GM12878 (cell line): ENCODE measurements around the gene NKX2-2. TPM values are rescaled to one million over a fixed set of nuclear protein-coding genes. Genes with fewer than 3 reads are reported as not detected.

ENCODE experiments used
- polyA plus RNA-seq, 11 experiments: library from polyadenylated mRNA; depleted of rRNA in 4 of 11; unstranded in 6 of 11; stranded (reverse) in 5 of 11; fragments of >200 nt; fragmentation: Nextera tagmentation in 4 of 11; fragmentation: Illumina TruSeq in 1 of 11; extraction: Ambion mirVana in 4 of 11; extraction: Trizol in 1 of 11; gene quantifications; 1 replicate in 1 of 11; 2 replicates in 10 of 11; pipeline versions ENCODE4 v1.2.1 to v1.2.3, GENCODE V29; 2011 to 2016; ENCODE audit warnings: inconsistent platforms in 2 of 11, missing spikeins in 2 of 11, low read depth in 1 of 11
- total RNA-seq, 4 experiments: library from RNA; depleted of rRNA in 3 of 4; stranded (reverse); fragments of >200 nt in 3 of 4; fragmentation: Illumina TruSeq in 1 of 4; extraction: Trizol in 1 of 4; gene quantifications; 2 replicates each; pipeline versions ENCODE4 v1.2.1 to v1.2.3, GENCODE V29; 2013 to 2021

The NKX2-2 gene
- total and polyA plus RNA-seq, 10 of the 15 experiments (the other 5 are each of a cell fraction or from before 2014, with no cell fraction given) = not detected

Other genes with a start within 250 kb of the NKX2-2 start
- gene XRN2, start 210.7 kb downstream of the NKX2-2 start, total RNA-seq (2014; rRNA removed) = 70.1 and 78.4 TPM in 2 replicates
- gene XRN2, start 210.7 kb downstream of the NKX2-2 start, total RNA-seq (2014; rRNA removed; fragmentation: Illumina TruSeq; extraction: Trizol) = 93.8 and 95.6 TPM in 2 replicates
- gene XRN2, start 210.7 kb downstream of the NKX2-2 start, total RNA-seq (2021) = 67.1 and 70.1 TPM in 2 replicates
- 97.8 and 113 TPM in 2 replicates for gene XRN2, start 210.7 kb downstream of the NKX2-2 start, polyA plus RNA-seq (2011; rRNA removed)
- gene XRN2, start 210.7 kb downstream of the NKX2-2 start, polyA plus RNA-seq (2014; fragmentation: Illumina TruSeq; extraction: Trizol) = 91.0 and 107 TPM in 2 replicates
- gene XRN2, start 210.7 kb downstream of the NKX2-2 start, polyA plus RNA-seq (2014; fragmentation: Nextera tagmentation; extraction: Ambion mirVana) = 10 to 100 TPM; 59.7 to 69.6 TPM
- 59.1 and 63.7 TPM in 2 replicates for gene XRN2, start 210.7 kb downstream of the NKX2-2 start, polyA plus RNA-seq (2014; rRNA removed)
- 10 to 100 TPM; 81.1 to 83.3 TPM for gene XRN2, start 210.7 kb downstream of the NKX2-2 start, polyA plus RNA-seq (2016; fragmentation: Nextera tagmentation; extraction: Ambion mirVana)
- not detected in 2 replicates for gene NKX2-4, start 116.5 kb downstream of the NKX2-2 start, total RNA-seq (2014; rRNA removed)
- gene NKX2-4, start 116.5 kb downstream of the NKX2-2 start, total RNA-seq (2014; rRNA removed; fragmentation: Illumina TruSeq; extraction: Trizol) = not detected in 2 replicates
- not detected in 2 replicates for gene NKX2-4, start 116.5 kb downstream of the NKX2-2 start, total RNA-seq (2021)
- not detected in 2 replicates for gene NKX2-4, start 116.5 kb downstream of the NKX2-2 start, polyA plus RNA-seq (2011; rRNA removed)
- gene NKX2-4, start 116.5 kb downstream of the NKX2-2 start, polyA plus RNA-seq (2014; fragmentation: Illumina TruSeq; extraction: Trizol) = not detected in 2 replicates
- not detected for gene NKX2-4, start 116.5 kb downstream of the NKX2-2 start, polyA plus RNA-seq (2014; fragmentation: Nextera tagmentation; extraction: Ambion mirVana)
- not detected in 2 replicates for gene NKX2-4, start 116.5 kb downstream of the NKX2-2 start, polyA plus RNA-seq (2014; rRNA removed)
- not detected for gene NKX2-4, start 116.5 kb downstream of the NKX2-2 start, polyA plus RNA-seq (2016; fragmentation: Nextera tagmentation; extraction: Ambion mirVana)
- not detected in 2 replicates for gene PAX1, start 191.6 kb upstream of the NKX2-2 start, total RNA-seq (2014; rRNA removed)
- gene PAX1, start 191.6 kb upstream of the NKX2-2 start, total RNA-seq (2014; rRNA removed; fragmentation: Illumina TruSeq; extraction: Trizol) = not detected in 2 replicates
- not detected in 2 replicates for gene PAX1, start 191.6 kb upstream of the NKX2-2 start, total RNA-seq (2021)
- not detected in 2 replicates for gene PAX1, start 191.6 kb upstream of the NKX2-2 start, polyA plus RNA-seq (2011; rRNA removed)
- not detected in 2 replicates for gene PAX1, start 191.6 kb upstream of the NKX2-2 start, polyA plus RNA-seq (2014; fragmentation: Illumina TruSeq; extraction: Trizol)
- not detected for gene PAX1, start 191.6 kb upstream of the NKX2-2 start, polyA plus RNA-seq (2014; fragmentation: Nextera tagmentation; extraction: Ambion mirVana)
- not detected in 2 replicates for gene PAX1, start 191.6 kb upstream of the NKX2-2 start, polyA plus RNA-seq (2014; rRNA removed)
- gene PAX1, start 191.6 kb upstream of the NKX2-2 start, polyA plus RNA-seq (2016; fragmentation: Nextera tagmentation; extraction: Ambion mirVana) = not detected